Lower leg skin (tissue), 4 donors: Measurements from ENCODE around the gene RWDD4. TPM values are rescaled to one million over a fixed set of nuclear protein-coding genes. Genes with fewer than 3 reads are reported as not detected.

Source experiments
- DNase-seq, 2 donors: peaks; one replicate each; pipeline ENCODE4 v3.0.0-alpha.2; 2019; ENCODE audit warnings: low spot score in 2 of 2
- H3K4me3 ChIP-seq: fragments of 200-600 bp; sonication (generic); 2 replicates; pipeline ENCODE4 v1.5.1; 2017; ENCODE audit warnings: mild to moderate bottlenecking, low read depth; ENCODE audit not compliant: poor library complexity, severe bottlenecking
- CTCF ChIP-seq, 3 donors: fragments of 450-650 bp; IDR thresholded peaks; one replicate each; pipeline ENCODE4 v1.5.1; 2016; ENCODE audit warnings: antibody characterized with exemption in 3 of 3, mild to moderate bottlenecking in 3 of 3, moderate library complexity in 2 of 3
- POLR2A ChIP-seq, 2 donors: fragments of 450-650 bp; IDR thresholded peaks; one replicate each; pipeline ENCODE4 v1.6.1; 2016 to 2017; ENCODE audit warnings: antibody characterized with exemption in 2 of 2, mild to moderate bottlenecking in 1 of 2, moderate library complexity in 1 of 2
- WGBS, 2 donors: methylation state at CpG; one replicate each; pipeline ENCODE4 v1.1.5; 2018; 5-methylcytosine and 5-hydroxymethylcytosine counted together
- intact Hi-C: fragments of 100-400 bp; cut with DNase I; formaldehyde crosslinking; loops from one replicate; pipeline ENCODE4 v1.15.0; 2023; ENCODE audit warnings: low total_unique reads
- total RNA-seq, 4 donors: library from RNA; depleted of rRNA; stranded (reverse); fragments of >200 nt; gene quantifications; one replicate each; pipeline ENCODE4 v1.1.0, GENCODE V29; 2016

The RWDD4 gene
- total RNA-seq, 4 donors from 2014 or later = 8.5 to 18.9 (median 13.7) TPM

GRCh38 chr4:183599690-183600089 is 59.3 kb downstream of the RWDD4 start:
- intact Hi-C loops = no loop called here
- TF ChIP-seq CTCF (IDR thresholded peaks at IDR 0.05) (no peak), POLR2A (IDR thresholded peaks at IDR 0.05) (no peak)
- H3K4me3 ChIP-seq = no peak overlapping the region
- no peak for DNase-seq

- no peak overlapping the region for H3K4me3 ChIP-seq
- intact Hi-C loops = no loop called here
- no peak for DNase-seq
- no peak for TF ChIP-seq POLR2A (IDR thresholded peaks at IDR 0.05)
- TF ChIP-seq CTCF (IDR thresholded peaks at IDR 0.05) = no peak
These were observed 59.7 kb downstream of the RWDD4 start for GRCh38 chr4:183599284-183599683.

DNA sequence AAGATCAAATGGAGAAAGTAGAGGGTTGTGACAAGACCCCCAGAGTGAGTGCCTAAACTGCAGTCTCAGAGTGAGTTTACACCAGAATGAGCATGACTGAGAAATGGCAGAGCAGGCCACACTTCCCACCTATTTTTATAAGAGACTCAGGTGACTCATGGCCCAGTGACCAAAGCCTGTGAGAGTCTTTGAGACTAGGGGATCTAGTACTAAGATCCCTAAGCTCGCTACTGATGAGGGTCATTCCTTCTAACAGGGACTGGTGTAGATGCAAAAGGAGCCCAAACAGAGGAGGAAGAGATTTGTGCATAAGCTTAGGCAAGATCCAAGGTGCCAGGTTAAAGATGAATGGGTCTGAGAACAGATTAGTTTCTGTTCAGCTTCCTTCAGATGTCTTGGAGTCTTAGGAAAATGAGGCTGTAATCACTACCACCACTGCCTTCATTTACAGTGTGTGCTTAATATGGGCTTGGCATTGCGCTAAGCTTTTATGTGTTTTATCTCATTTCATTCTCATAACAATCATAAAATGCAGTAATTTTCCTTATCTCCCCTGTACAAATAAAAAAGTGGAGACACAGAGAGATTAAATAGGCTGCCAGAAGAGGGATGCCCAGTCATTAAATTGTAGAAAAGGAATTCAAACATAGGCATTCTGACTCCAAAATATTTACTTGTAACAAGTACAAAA is 62.8 kb downstream of the RWDD4 start:
- no peak overlapping the region for H3K4me3 ChIP-seq
- intact Hi-C loops = no loop called here
- TF ChIP-seq CTCF (IDR thresholded peaks at IDR 0.05) = no peak
- no peak for TF ChIP-seq POLR2A (IDR thresholded peaks at IDR 0.05)
- DNase-seq = no peak
- WGBS, 2 donors = 89 to 95% methylated on average over 2 of the region's 2 CpGs

- no peak for DNase-seq
- TF ChIP-seq CTCF (IDR thresholded peaks at IDR 0.05) (no peak), POLR2A (IDR thresholded peaks at IDR 0.05) (no peak)
- WGBS, 2 donors = 81 to 82% methylated on average over 3 of the region's 3 CpGs
- intact Hi-C loops = no loop called here
- no peak overlapping the region for H3K4me3 ChIP-seq
These were observed 64.2 kb downstream of the RWDD4 start for GRCh38 chr4:183594823-183595222.

DNA sequence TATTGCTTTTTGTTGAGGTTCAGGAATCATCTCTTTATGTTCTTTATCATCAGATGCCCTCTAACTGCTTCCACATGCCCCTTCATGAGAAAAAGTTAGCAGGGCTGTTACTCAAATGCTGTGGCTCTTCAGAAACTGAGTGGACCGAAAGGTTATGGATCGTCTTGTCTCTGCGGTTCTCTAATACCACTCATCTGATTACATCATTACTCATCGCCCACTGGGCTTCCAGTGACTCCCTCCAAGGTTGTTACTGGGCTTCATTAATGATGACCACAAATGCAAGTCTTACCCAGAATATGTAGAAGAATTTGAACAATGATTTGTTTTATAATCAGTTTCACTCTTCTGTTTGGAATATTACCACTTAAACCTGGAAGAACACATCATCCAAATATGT is 67.7 kb downstream of the RWDD4 start:
- DNase-seq = no peak
- WGBS, 2 donors = 91 to 93% methylated on average over 4 of the region's 4 CpGs
- no peak overlapping the region for H3K4me3 ChIP-seq
- intact Hi-C loops = no loop called here
- TF ChIP-seq POLR2A (IDR thresholded peaks at IDR 0.05) = no peak
- TF ChIP-seq CTCF (IDR thresholded peaks at IDR 0.05) = no peak

Other genes starting within 250 kb of the RWDD4 start
- 10 to 100 TPM; 20.9 to 30.8 (median 26.1) TPM for gene CDKN2AIP, start 214.5 kb downstream of the RWDD4 start, total RNA-seq
- 10 to 100 TPM in 3 of 4 donors, 1 to 10 TPM in 1; 9.2 to 13.3 (median 11.0) TPM for gene ING2, start 154.1 kb downstream of the RWDD4 start, total RNA-seq
- gene TRAPPC11, start 108 bp upstream of the RWDD4 start, total RNA-seq = 10 to 100 TPM; 30.3 to 41.7 (median 34.0) TPM
- gene STOX2, start 246.1 kb upstream of the RWDD4 start, total RNA-seq = 10 to 100 TPM in 2 of 4 donors, 1 to 10 TPM in 2; 4.2 to 14.9 (median 10.9) TPM